HepG2 (cell line): ENCODE data around the gene SLC22A23. TPM values are rescaled to one million over a fixed set of nuclear protein-coding genes. Genes with fewer than 3 reads are reported as not detected.
A peak's percentile ranks its signal among the peaks of the same experiment; 100 is the strongest.

Experiments used
- ATAC-seq: fragments of 200-7000 bp; cut with Tn5 transposase; 3 replicates; pipeline ENCODE4 v1.9.1; 2020; ENCODE audit warnings: mild to moderate bottlenecking, moderate library complexity
- BruUV-seq: library from RNA; stranded (reverse); fragments of 400-500 nt; replicated peaks from 2 replicates; lab custom pipeline; 2021; lab: Mats Ljungman, UMichigan
- CTCF ChIA-PET: fragments of 300-600 bp; formaldehyde crosslinking; extraction: SDS; loops from one replicate; lab custom pipeline; 2021; ENCODE audit warnings: low total read pairs, inconsistent platforms, low intra/inter-chr PET ratio; lab: Yijun Ruan, JAX
- POLR2A ChIA-PET: fragments of 350-600 bp; sonication (Branson Sonifier 250); formaldehyde crosslinking; loops from one replicate; lab custom pipeline; 2020; ENCODE audit warnings: antibody characterized with exemption, inconsistent platforms; lab: Yijun Ruan, JAX
- DNase-seq: peaks from one replicate; pipeline ENCODE4 v3.0.0-alpha.2; 2015; ENCODE audit warnings: low spot score
- FAIRE-seq: peaks from 3 replicates; lab custom pipeline; 2011; peaks lifted over from hg19 to GRCh38; lab: Jason Lieb, UNC
- H2AFZ ChIP-seq: one replicate; pipeline ENCODE4 v1.6.1; 2011; ENCODE audit warnings: low read length, inconsistent platforms
- H3K27ac ChIP-seq: fragments of 300-600 bp; 3 replicates; pipeline ENCODE4 v1.8.0; 2011; ENCODE audit warnings: mixed run types, mild to moderate bottlenecking, mixed read lengths, low read length, inconsistent platforms; ENCODE audit not compliant: insufficient read depth; ENCODE audit errors: extremely low read length
- H3K27me3 ChIP-seq, 2 experiments: fragments of 200-600 bp in 1 of 2; 2 replicates in 1 of 2; 3 replicates in 1 of 2; pipeline versions ENCODE4 v1.6.0 to v1.8.0; 2011; ENCODE audit warnings: low read length in 2 of 2, mild to moderate bottlenecking in 2 of 2, moderate library complexity in 2 of 2, inconsistent platforms in 1 of 2; ENCODE audit not compliant: insufficient read depth in 2 of 2, control insufficient read depth in 1 of 2
- H3K36me3 ChIP-seq, 2 experiments: fragments of 200-600 bp in 1 of 2; replicated peaks in 1 of 2; 2 replicates in 1 of 2; 3 replicates in 1 of 2; pipeline versions ENCODE4 v1.5.1 to v1.8.0; 2011; ENCODE audit warnings: low read length in 2 of 2, inconsistent platforms in 1 of 2; ENCODE audit not compliant: insufficient read depth in 2 of 2, control insufficient read depth in 1 of 2
- H3K4me1 ChIP-seq: 2 replicates; pipeline ENCODE4 v1.5.1; 2012; ENCODE audit warnings: low read length, inconsistent platforms; ENCODE audit not compliant: insufficient read depth
- H3K4me2 ChIP-seq: 2 replicates; pipeline ENCODE4 v1.6.0; 2011; ENCODE audit warnings: low read depth, low read length, inconsistent platforms
- H3K4me3 ChIP-seq, 3 experiments: fragments of 200-600 bp in 1 of 3; sonication (generic), shearing (Covaris generic) in 1 of 3; replicated peaks in 1 of 3; 2 replicates each; pipeline ENCODE4 v1.5.1; 2011 to 2016; ENCODE audit warnings: low read length in 3 of 3, inconsistent platforms in 2 of 3, low read depth in 2 of 3, mild to moderate bottlenecking in 2 of 3, control low read depth in 1 of 3, mixed read lengths in 1 of 3; ENCODE audit not compliant: insufficient read depth in 1 of 3
- H3K79me2 ChIP-seq: one replicate; pipeline ENCODE4 v1.6.1; 2011; ENCODE audit warnings: low read length, inconsistent platforms; ENCODE audit not compliant: insufficient read depth
- H3K9ac ChIP-seq: 2 replicates; pipeline ENCODE4 v1.6.0; 2011; ENCODE audit warnings: mild to moderate bottlenecking, low read depth, low read length, inconsistent platforms; ENCODE audit not compliant: insufficient read depth
- H3K9me3 ChIP-seq: 2 replicates; pipeline ENCODE4 v1.5.1; 2012; ENCODE audit warnings: mild to moderate bottlenecking, low read length
- H4K20me1 ChIP-seq: 2 replicates; pipeline ENCODE4 v1.6.0; 2011; ENCODE audit warnings: inconsistent platforms, mild to moderate bottlenecking, low read length, moderate library complexity; ENCODE audit not compliant: insufficient read depth
- AKAP8 ChIP-seq: sonication (generic); formaldehyde crosslinking; IDR thresholded peaks from 2 replicates; pipeline ENCODE4 v1.5.1; 2020; ENCODE audit warnings: mild to moderate bottlenecking, missing genetic modification reagents
- ARHGAP35 ChIP-seq: sonication (generic); formaldehyde crosslinking; IDR thresholded peaks from 2 replicates; pipeline ENCODE4 v1.9.0; 2022; ENCODE audit warnings: mild to moderate bottlenecking, inconsistent platforms, moderate library complexity, missing genetic modification reagents, borderline replicate concordance
- HMGXB4 ChIP-seq, 2 experiments: sonication (generic) in 1 of 2; formaldehyde crosslinking in 1 of 2; IDR thresholded peaks; 2 replicates each; pipeline versions ENCODE4 v1.4.0 to v1.6.1; 2018 to 2020; ENCODE audit warnings: missing genetic modification reagents in 2 of 2, borderline replicate concordance in 1 of 2, low read depth in 1 of 2, mild to moderate bottlenecking in 1 of 2, missing biosample characterization in 1 of 2
- KDM5B ChIP-seq: sonication (generic); formaldehyde crosslinking; IDR thresholded peaks from 2 replicates; pipeline ENCODE4 v1.4.0; 2020; ENCODE audit warnings: missing genetic modification reagents, mild to moderate bottlenecking, borderline replicate concordance
- MED1 ChIP-seq: sonication (generic); formaldehyde crosslinking; IDR thresholded peaks from 2 replicates; pipeline ENCODE4 v1.4.0; 2020; ENCODE audit warnings: missing genetic modification reagents
- NFE2L1 ChIP-seq: sonication (generic); formaldehyde crosslinking; IDR thresholded peaks from 2 replicates; pipeline ENCODE4 v1.4.0; 2020; ENCODE audit warnings: missing genetic modification reagents, mild to moderate bottlenecking, borderline replicate concordance
- REL ChIP-seq: sonication (generic); formaldehyde crosslinking; conservative IDR thresholded peaks from 2 replicates; pipeline ENCODE4 v1.8.0; 2022; ENCODE audit warnings: mild to moderate bottlenecking, missing genetic modification reagents, moderate library complexity
- TAF1 ChIP-seq: sonication (generic); formaldehyde crosslinking; IDR thresholded peaks from 2 replicates; pipeline ENCODE4 v1.4.0; 2020; ENCODE audit warnings: missing genetic modification reagents
- ZBTB33 ChIP-seq: sonication (generic); formaldehyde crosslinking; IDR thresholded peaks from 2 replicates; pipeline ENCODE4 v1.4.0; 2020; ENCODE audit warnings: missing genetic modification reagents
- ZNF512 ChIP-seq: sonication (generic); formaldehyde crosslinking; IDR thresholded peaks from 2 replicates; pipeline ENCODE4 v1.4.0; 2020; ENCODE audit warnings: mild to moderate bottlenecking, missing genetic modification reagents
- ZNF550 ChIP-seq: sonication (generic); formaldehyde crosslinking; IDR thresholded peaks from 2 replicates; pipeline ENCODE4 v1.4.0; 2020; ENCODE audit warnings: mild to moderate bottlenecking, missing genetic modification reagents, borderline replicate concordance
- WGBS: methylation state at CpG from one replicate; pipeline ENCODE4 v1.1.6; 2017; ENCODE audit warnings: low lambda C conversion rate; 5-methylcytosine and 5-hydroxymethylcytosine counted together
- in situ Hi-C: cut with HindIII; loops from 2 replicates; pipeline ENCODE4 v1.10.0; 2017; ENCODE audit warnings: low pct_unique_long_range_greater_than_20kb; ENCODE audit not compliant: extremely low pct_ligation_motif_present
- intact Hi-C: fragments of 100-400 bp; cut with micrococcal nuclease; formaldehyde crosslinking; loops from one replicate; pipeline ENCODE4 v1.10.0; 2022; ENCODE audit not compliant: unreplicated experiment
- polyA plus RNA-seq, 8 experiments: library from polyadenylated mRNA; depleted of rRNA in 3 of 8; stranded (reverse) in 7 of 8; unstranded in 1 of 8; fragments of >200 nt; fragmentation: Illumina TruSeq in 4 of 8; extraction: Trizol in 4 of 8; gene quantifications; 2 replicates each; pipeline versions ENCODE4 v1.2.1 to v1.2.3, GENCODE V29; 2011 to 2016; ENCODE audit warnings: low read depth in 4 of 8, missing spikeins in 1 of 8, mixed read lengths in 1 of 8; ENCODE audit not compliant: insufficient read depth in 1 of 8
- total RNA-seq, 5 experiments: library from RNA; depleted of rRNA; stranded (reverse); fragments of >200 nt; fragmentation: Illumina TruSeq; extraction: Trizol; gene quantifications; 2 replicates each; pipeline ENCODE4 v1.2.3, GENCODE V29; 2016; ENCODE audit warnings: low read depth in 1 of 5
- TF ChIP-seq, protein P1 (sequence below): sonication (generic); formaldehyde crosslinking; IDR thresholded peaks from 2 replicates; pipeline ENCODE4 v1.5.1; 2020; ENCODE audit warnings: mild to moderate bottlenecking, moderate library complexity, missing genetic modification reagents
- TF ChIP-seq, protein P2 (sequence below): sonication (generic); formaldehyde crosslinking; IDR thresholded peaks from 2 replicates; pipeline ENCODE4 v1.5.0; 2020; ENCODE audit warnings: missing genetic modification reagents

SLC22A23 gene
- total and polyA plus RNA-seq, 2 of the 13 experiments (the other 11 are each of a cell fraction or from before 2014, with no cell fraction given), result 11.8 to 17.5 TPM

GRCh38 chr6:3376893-3377535 lies 79.8 kb downstream of the SLC22A23 start (continued):
- TF ChIP-seq, protein P1, sequence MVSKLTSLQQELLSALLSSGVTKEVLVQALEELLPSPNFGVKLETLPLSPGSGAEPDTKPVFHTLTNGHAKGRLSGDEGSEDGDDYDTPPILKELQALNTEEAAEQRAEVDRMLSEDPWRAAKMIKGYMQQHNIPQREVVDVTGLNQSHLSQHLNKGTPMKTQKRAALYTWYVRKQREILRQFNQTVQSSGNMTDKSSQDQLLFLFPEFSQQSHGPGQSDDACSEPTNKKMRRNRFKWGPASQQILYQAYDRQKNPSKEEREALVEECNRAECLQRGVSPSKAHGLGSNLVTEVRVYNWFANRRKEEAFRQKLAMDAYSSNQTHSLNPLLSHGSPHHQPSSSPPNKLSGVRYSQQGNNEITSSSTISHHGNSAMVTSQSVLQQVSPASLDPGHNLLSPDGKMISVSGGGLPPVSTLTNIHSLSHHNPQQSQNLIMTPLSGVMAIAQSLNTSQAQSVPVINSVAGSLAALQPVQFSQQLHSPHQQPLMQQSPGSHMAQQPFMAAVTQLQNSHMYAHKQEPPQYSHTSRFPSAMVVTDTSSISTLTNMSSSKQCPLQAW (CRISPR knock-in tag), result no peak
- TF ChIP-seq ZNF550 (CRISPR knock-in tag) (no peak), ZNF512 (CRISPR knock-in tag) (no peak), MED1 (CRISPR knock-in tag) (peak; percentile 83), REL (CRISPR knock-in tag) (no peak), KDM5B (CRISPR knock-in tag) (no peak), ARHGAP35 (CRISPR knock-in tag) (0 out of 2 replicates have a peak, but pooled peaks have one; percentile 15)
- TF ChIP-seq, all 625 proteins: peak for 56

DNA sequence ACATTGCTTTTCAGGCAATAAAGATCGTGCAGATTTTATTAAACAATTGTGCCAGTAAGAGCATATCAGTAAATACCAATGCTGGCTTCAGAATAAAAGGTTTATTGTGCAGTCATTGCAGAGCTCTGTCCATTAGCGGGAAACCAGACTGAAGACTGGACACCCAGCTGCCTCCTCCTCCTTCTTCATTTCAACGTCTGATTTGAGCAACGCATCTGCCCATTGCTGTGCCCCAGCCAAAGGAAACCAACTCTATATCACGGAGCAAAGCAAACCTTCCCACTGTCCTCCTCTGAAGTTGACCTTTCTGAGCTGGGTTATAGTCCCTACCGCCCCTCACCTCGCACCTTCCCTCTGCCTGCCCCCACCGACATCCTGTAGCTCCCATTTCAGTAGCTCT lies 80.8 kb downstream of the SLC22A23 start:
- Histone ChIP-seq H2AFZ (no peak overlapping the region), H3K27me3 (no peaks in the 10 kb centered on the region), H3K4me3 (no peak overlapping the region), H3K4me2 (no peak overlapping the region), H3K79me2 (peaks cover 84% of the 10 kb centered on the region), H3K9ac (0 out of 2 replicates have a peak overlapping the region, but pooled peaks have one; percentile 1), H3K36me3 (peaks cover 1 to 3% of the 10 kb centered on the region in 2 experiments; a peak in 2 of 5 replicates), H3K27ac (peak overlapping the region; percentile 87), H4K20me1 (no peaks in the 10 kb centered on the region), H3K9me3 (no peaks in the 10 kb centered on the region), H3K4me1 (peaks cover 100% of the 10 kb centered on the region)
- BruUV-seq, result no TSS peak
- no peak for FAIRE-seq
- ATAC-seq, result no peak
- ChIA-PET CTCF (no interaction called here), POLR2A (interaction anchor here (1.4 to 9.2 kb wide), 4 partner anchors 10 to 31 kb away, joined by 4 to 271 read pairs (median 10); no protein-coding TSS in a partner anchor)
- WGBS, result 88% methylated on average over 8 of the region's 8 CpGs
- intact Hi-C loops, result no loop called here
- in situ Hi-C loops, result no loop called here
- no peak for DNase-seq
- TF ChIP-seq NFE2L1 (CRISPR knock-in tag), result no peak
- no peak for TF ChIP-seq TAF1 (CRISPR knock-in tag)
- 0 out of 4 replicates have a peak, but pooled peaks of 1 of the 2 experiments have one; percentile 0 for TF ChIP-seq HMGXB4 (CRISPR knock-in tag; IDR thresholded peaks at IDR 0.05; ENCODE audit: borderline replicate concordance in 1 of 2, low read depth in 1 of 2)
- TF ChIP-seq, protein P2, sequence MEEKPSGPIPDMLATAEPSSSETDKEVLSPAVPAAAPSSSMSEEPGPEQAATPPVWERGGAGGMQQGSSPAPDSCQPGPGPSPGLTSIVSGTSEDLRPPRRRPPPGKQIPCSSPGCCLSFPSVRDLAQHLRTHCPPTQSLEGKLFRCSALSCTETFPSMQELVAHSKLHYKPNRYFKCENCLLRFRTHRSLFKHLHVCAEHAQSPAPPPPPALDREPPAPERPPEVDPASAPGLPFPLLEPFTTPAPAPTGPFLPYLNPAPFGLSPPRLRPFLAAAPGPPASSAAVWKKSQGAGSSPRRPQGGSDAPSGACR (CRISPR knock-in tag), result 0 out of 2 replicates have a peak, but pooled peaks have one; percentile 29
- peak; percentile 86 for TF ChIP-seq ZBTB33 (CRISPR knock-in tag)
- no peak for TF ChIP-seq AKAP8 (CRISPR knock-in tag)
